Ovary (tissue), 3 donors: Measurements from ENCODE around the gene EPHA2.

Experiments
- CTCF ChIP-seq, 3 donors: fragments of 450-650 bp in 2 of 3; fragments of 200-600 bp in 1 of 3; IDR thresholded peaks; one replicate each; pipeline versions ENCODE4 v1.5.1 to v1.8.0; 2016 to 2022; ENCODE audit warnings: antibody characterized with exemption in 3 of 3, mild to moderate bottlenecking in 1 of 3
- POLR2A ChIP-seq: fragments of 450-650 bp; IDR thresholded peaks from one replicate; pipeline ENCODE4 v1.6.1; 2017; ENCODE audit warnings: antibody characterized with exemption, mild to moderate bottlenecking, moderate library complexity
- donor health status: DM: no; HTN: no; CAD: no.

GRCh38 chr1:16151196-16151994 lies 4.5 kb downstream of the EPHA2 start:
- TF ChIP-seq CTCF (IDR thresholded peaks at IDR 0.05) (no peak), POLR2A (no peak)
